ENCODE measurements around the gene RHBDL3.
"Not testable (repeated sequence)": the region's sequence is repeated elsewhere in the genome, so short reads cannot be mapped to it uniquely, and the experiment has no call there.

GRCh38 chr17:32352734-32353133 lies 87.1 kb downstream of the RHBDL3 start:
- not testable (repeated sequence) for TF ChIP-seq CTCF, POLR2A (IDR thresholded peaks at IDR 0.05)
